HG03575 (cell line): ENCODE measurements around the gene DNAJC8.

Experiments
- ATAC-seq: cut with Tn5 transposase; IDR thresholded peaks from one replicate; pipeline ENCODE4 v1.9.1; 2021; ENCODE audit not compliant: unreplicated experiment, insufficient number of reproducible peaks, low FRiP score; ENCODE audit errors: extremely low read depth

Gene DNAJC8

GRCh38 chr1:28232558-28233263, at the start of gene DNAJC8:
Gene DNAJC8 (minus strand): TSS chr1:28233029. CDS start chr1:28232998, 31 bp downstream.
- ATAC-seq: peak; percentile 50

GRCh38 chr1:28281608-28282425, 49.0 kb upstream of the DNAJC8 start:
- no peak for ATAC-seq

- ATAC-seq: no peak
Observed at GRCh38 chr1:28280977-28281381, 48.1 kb upstream of the DNAJC8 start.

GRCh38 chr1:28280501-28280900, 47.7 kb upstream of the DNAJC8 start:
- ATAC-seq: no peak

- no peak for ATAC-seq
Observed at GRCh38 chr1:28279721-28280120, 46.9 kb upstream of the DNAJC8 start.

- no peak for ATAC-seq
Observed at GRCh38 chr1:28278763-28279162, 45.9 kb upstream of the DNAJC8 start.

- no peak for ATAC-seq
Observed at GRCh38 chr1:28273216-28273860, 40.5 kb upstream of the DNAJC8 start.

- ATAC-seq: no peak
Observed at GRCh38 chr1:28272215-28272852, 39.5 kb upstream of the DNAJC8 start.

- ATAC-seq: no peak
Observed at GRCh38 chr1:28269529-28269928, 36.7 kb upstream of the DNAJC8 start.

- no peak for ATAC-seq
Observed at GRCh38 chr1:28267633-28268032, 34.8 kb upstream of the DNAJC8 start.

GRCh38 chr1:28266920-28267322, 34.1 kb upstream of the DNAJC8 start:
- ATAC-seq: no peak

GRCh38 chr1:28265577-28265976, 32.7 kb upstream of the DNAJC8 start:
- ATAC-seq: no peak

- no peak for ATAC-seq
Observed at GRCh38 chr1:28264897-28265296, 32.1 kb upstream of the DNAJC8 start.

GRCh38 chr1:28260803-28261174, 28.0 kb upstream of the DNAJC8 start:
- no peak for ATAC-seq

GRCh38 chr1:28259934-28260802, 27.3 kb upstream of the DNAJC8 start:
- ATAC-seq: no peak

- ATAC-seq: peak; percentile 57
Observed at GRCh38 chr1:28259252-28259933, 26.6 kb upstream of the DNAJC8 start, which contains the start of gene SESN2. Gene SESN2 (plus strand): TSS chr1:28259518. CDS start chr1:28259848, 330 bp downstream.

- ATAC-seq: no peak
Observed at GRCh38 chr1:28258628-28259251, 25.9 kb upstream of the DNAJC8 start.

GRCh38 chr1:28257736-28258135, 24.9 kb upstream of the DNAJC8 start:
- ATAC-seq: no peak
